AG04450 (cell line): ENCODE measurements around the gene HSD17B8. TPM values are rescaled to one million over a fixed set of nuclear protein-coding genes. Genes with fewer than 3 reads are reported as not detected.

Experiments
- CTCF ChIA-PET: fragments of 300-600, 350-600 bp; formaldehyde crosslinking; extraction: SDS; loops from one replicate; lab custom pipeline; 2022; ENCODE audit warnings: antibody characterized with exemption, inconsistent platforms; lab: Charles Lee
- POLR2A ChIA-PET: fragments of 350-600 bp; formaldehyde crosslinking; extraction: SDS; loops from one replicate; lab custom pipeline; 2021; ENCODE audit warnings: antibody characterized with exemption, inconsistent platforms; lab: Yijun Ruan, JAX
- DNase-seq: peaks from one replicate; pipeline ENCODE4 v3.0.0-alpha.2; 2011; ENCODE audit warnings: low read depth, low spot score
- H3K27ac ChIP-seq: one replicate; pipeline ENCODE4 v1.5.1; 2012; ENCODE audit warnings: low read depth, low read length, control low read depth
- H3K27me3 ChIP-seq: one replicate; pipeline ENCODE4 v1.6.0; 2012; ENCODE audit warnings: low read length; ENCODE audit not compliant: control insufficient read depth, insufficient read depth
- H3K4me3 ChIP-seq: 2 replicates; pipeline ENCODE4 v1.5.1; 2011; ENCODE audit warnings: mild to moderate bottlenecking, low read depth, low read length, control low read depth
- H3K9me3 ChIP-seq: 2 replicates; pipeline ENCODE4 v1.5.1; 2012; ENCODE audit warnings: low read length; ENCODE audit not compliant: control insufficient read depth, insufficient read depth
- polyA plus RNA-seq: library from polyadenylated mRNA; depleted of rRNA; stranded (reverse); fragments of >200 nt; gene quantifications from 2 replicates; pipeline ENCODE4 v1.2.3, GENCODE V29; 2011
- TF ChIP-seq, protein P1 (sequence below): IDR thresholded peaks from 2 replicates; pipeline ENCODE4 v1.5.1; 2011; ENCODE audit warnings: low read depth, low read length, control low read depth, inconsistent platforms

The HSD17B8 gene
- polyA plus RNA-seq, 1 experiment: 4.9 TPM

DNA sequence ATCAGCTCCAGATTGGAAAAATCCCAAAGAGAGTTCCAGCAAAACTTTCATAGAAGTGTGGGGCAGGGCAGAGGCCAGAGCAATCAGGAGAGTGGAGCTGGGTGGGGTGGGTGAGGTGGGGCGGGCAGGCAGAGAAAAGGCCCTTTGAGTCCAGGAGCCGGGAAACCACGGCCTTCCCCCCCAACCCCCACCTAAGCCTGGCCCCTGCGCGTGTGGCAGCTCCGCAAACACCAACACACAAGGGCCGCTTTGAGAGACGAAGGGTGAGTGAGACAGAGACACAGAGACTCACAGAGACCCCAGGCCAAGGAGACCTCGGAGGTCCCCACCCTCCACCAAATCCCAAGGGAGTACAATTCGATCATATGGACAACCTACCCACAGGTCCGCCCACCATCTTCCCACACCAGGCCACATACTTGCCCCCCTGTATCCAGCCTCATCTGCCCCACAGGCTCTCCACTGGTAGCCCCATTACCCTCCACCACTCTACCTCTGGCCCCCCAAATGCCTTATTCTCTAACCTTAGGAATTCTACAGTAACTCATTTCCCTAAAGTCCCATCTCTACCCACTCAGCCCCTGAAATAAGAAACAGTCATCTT, 13.8 kb upstream of the HSD17B8 start:
- TF ChIP-seq, protein P1, sequence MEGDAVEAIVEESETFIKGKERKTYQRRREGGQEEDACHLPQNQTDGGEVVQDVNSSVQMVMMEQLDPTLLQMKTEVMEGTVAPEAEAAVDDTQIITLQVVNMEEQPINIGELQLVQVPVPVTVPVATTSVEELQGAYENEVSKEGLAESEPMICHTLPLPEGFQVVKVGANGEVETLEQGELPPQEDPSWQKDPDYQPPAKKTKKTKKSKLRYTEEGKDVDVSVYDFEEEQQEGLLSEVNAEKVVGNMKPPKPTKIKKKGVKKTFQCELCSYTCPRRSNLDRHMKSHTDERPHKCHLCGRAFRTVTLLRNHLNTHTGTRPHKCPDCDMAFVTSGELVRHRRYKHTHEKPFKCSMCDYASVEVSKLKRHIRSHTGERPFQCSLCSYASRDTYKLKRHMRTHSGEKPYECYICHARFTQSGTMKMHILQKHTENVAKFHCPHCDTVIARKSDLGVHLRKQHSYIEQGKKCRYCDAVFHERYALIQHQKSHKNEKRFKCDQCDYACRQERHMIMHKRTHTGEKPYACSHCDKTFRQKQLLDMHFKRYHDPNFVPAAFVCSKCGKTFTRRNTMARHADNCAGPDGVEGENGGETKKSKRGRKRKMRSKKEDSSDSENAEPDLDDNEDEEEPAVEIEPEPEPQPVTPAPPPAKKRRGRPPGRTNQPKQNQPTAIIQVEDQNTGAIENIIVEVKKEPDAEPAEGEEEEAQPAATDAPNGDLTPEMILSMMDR: no peak
- H3K9me3 ChIP-seq: no peaks in the 10 kb centered on the region; the same call in 1 of the 2 replicates
- no peak overlapping the region for H3K4me3 ChIP-seq
- CTCF ChIA-PET: interaction anchor here (0.9 to 1.2 kb wide), 3 partner anchors 8 to 257 kb away, joined by 3 to 5 read pairs (median 4); no protein-coding TSS in a partner anchor
- H3K27me3 ChIP-seq: peaks cover 46% of the 10 kb centered on the region
- DNase-seq: no peak
- no peak overlapping the region for H3K27ac ChIP-seq
- POLR2A ChIA-PET: interaction anchor here (0.9 kb wide), 1 partner anchor 14 kb away, joined by 5 read pairs; the partner anchor contains the start of gene HSD17B8

DNA sequence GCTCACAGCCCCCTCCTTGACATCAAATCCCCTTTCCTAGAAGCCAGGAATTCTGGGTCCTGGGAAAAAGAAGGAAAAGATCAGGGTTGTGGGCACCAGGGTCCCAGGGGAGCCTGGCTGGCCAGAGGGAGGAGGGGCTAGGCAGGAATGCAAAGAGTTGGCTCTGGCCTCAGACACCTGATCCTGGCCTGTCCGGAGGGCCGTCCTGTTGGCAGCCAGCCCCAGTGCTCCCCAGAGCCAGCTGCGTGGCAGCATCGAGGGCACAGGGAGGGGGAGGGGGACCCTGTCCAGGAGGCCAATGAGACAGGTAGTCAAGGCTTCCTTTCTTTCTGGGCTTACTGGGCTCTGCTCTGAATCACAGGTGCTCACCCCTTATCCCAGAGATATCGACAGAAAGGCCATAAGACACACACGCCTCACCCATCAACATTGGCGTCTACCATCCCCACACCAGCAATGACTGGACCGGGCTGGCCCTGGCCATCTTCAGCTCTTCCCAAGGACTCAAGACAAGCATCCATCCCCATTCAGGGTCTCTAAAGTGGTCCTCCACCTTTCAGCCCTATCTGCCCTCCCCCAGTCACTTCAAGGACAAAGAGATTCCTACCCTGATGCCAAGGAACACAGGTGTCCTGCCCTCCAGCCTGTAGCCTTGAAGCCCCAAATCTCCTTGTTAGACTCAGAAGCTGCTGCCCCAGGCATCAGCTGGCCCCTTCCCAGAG, 12.9 kb upstream of the HSD17B8 start:
- ChIA-PET POLR2A (no interaction called here), CTCF (interaction anchor here (0.6 kb wide), 1 partner anchor 56 kb away, joined by 4 read pairs; no protein-coding TSS in a partner anchor)
- H3K27me3 ChIP-seq: peaks cover 42% of the 10 kb centered on the region
- H3K4me3 ChIP-seq: no peak overlapping the region
- DNase-seq: no peak
- H3K9me3 ChIP-seq: no peaks in the 10 kb centered on the region; the same call in 1 of the 2 replicates
- H3K27ac ChIP-seq: no peak overlapping the region
- TF ChIP-seq, protein P1: no peak

DNA sequence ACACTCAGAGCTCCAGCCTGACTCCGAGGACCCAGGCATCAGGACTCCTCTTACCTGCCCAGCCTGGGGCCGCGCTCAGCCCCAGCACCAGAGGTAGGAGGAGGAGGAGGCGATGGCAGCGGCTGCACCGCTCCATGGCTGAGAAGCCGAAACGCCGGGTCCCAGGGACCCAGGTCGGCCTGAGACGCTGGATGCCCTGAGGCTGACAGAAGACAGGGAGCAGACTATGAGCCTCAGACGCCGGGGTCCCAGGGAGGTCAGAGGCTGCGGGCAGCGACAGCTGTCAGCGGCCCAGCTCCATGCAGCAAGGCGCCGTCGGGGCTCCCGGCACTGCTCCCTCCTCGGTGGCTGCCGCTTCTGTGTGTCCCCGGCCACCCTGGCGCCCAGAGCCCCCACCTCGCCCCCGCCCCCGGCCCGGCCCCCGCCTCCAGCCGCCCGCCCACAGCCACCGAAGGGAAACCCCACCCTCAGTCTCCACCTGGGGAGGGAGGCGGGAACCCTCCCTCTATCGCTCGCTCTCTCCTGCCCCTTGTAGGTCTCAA, 12.3 kb upstream of the HSD17B8 start, which contains the start of gene COL11A2:
COL11A2 (minus strand) TSS at position 363 of the 542 bp plus-strand sequence; CDS start at position 136, 227 bp downstream.
- Histone ChIP-seq H3K27me3 (peaks cover 37% of the 10 kb centered on the region), H3K9me3 (no peaks in the 10 kb centered on the region; the same call in 1 of the 2 replicates), H3K4me3 (peak within 1 kb of the TSS; percentile 37), H3K27ac (no peak within 1 kb of the TSS)
- DNase-seq: no peak
- ChIA-PET CTCF (interaction anchor here (0.6 kb wide), 1 partner anchor 56 kb away, joined by 4 read pairs; no protein-coding TSS in a partner anchor), POLR2A (no interaction called here)
- TF ChIP-seq, protein P1: no peak

DNA sequence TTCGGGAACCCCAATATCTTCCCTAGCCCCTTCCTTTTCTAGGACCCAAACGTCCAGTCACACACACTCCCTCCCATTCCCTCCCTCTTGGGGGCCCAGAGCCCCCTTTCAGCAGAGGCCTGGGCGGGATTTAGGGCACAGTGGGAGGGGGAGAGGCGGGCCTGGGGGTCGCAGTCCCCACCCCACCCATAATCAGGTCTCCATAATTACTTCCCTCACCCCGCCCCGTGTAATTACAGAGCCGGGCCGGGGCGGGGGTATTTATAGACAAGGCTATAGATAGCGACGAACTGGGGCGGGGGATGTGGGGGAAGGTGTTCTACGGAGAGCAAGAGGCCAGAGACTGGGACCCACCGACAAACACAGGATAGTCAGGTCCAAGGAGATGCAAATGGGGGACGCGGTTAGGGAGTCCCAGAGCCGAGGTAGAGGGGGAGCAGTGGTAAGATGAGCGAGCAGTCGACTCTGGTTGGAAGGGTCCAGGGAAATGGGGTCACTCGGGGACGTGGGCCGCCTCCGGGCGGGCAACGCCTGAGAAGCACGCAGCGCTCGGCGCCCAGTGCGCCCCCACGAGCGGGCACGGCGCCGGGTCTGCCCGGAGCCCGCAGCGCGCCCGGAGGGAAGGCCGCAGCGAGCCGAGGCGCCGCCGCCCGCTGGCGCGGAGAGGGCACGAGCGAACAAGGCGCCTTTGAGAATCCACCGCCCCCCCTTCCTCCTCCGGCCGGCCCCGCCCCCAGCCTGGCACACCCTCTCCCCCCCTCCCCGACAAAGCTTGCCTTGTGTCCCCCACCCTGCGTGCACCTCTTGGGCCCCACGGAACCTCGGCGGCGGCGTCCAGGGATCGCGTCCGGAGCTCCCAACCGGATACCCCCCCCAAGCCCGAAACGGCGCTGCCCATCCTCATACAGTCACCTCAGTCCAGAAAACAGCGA, 11.5 kb upstream of the HSD17B8 start:
- H3K27me3 ChIP-seq: peaks cover 37% of the 10 kb centered on the region
- H3K27ac ChIP-seq: no peak overlapping the region
- ChIA-PET CTCF (no interaction called here), POLR2A (no interaction called here)
- TF ChIP-seq, protein P1: no peak
- peak overlapping the region; percentile 37 for H3K4me3 ChIP-seq
- DNase-seq: no peak
- no peaks in the 10 kb centered on the region; the same call in 1 of the 2 replicates for H3K9me3 ChIP-seq
